ENCODE data around the gene SCN8A. TPM values are rescaled to one million over a fixed set of nuclear protein-coding genes. Genes with fewer than 3 reads are reported as not detected.

The SCN8A gene
- total RNA-seq, 1 donor from 2014 or later, result 0.39 TPM

GRCh38 chr12:51661199-51661598, 70.2 kb downstream of the SCN8A start:
- Mint-ChIP-seq H3K27me3 (ENCODE audit: low read depth) (peaks cover 33% of the 10 kb centered on the region), H3K4me3 (ENCODE audit: low read depth) (no peak overlapping the region), H3K4me1 (ENCODE audit: low read depth) (no peaks in the 10 kb centered on the region), H3K27ac (no peak overlapping the region), H3K36me3 (ENCODE audit: low read depth) (no peaks in the 10 kb centered on the region), H3K9me3 (no peaks in the 10 kb centered on the region)
- intact Hi-C loops (cut with micrococcal nuclease), result no loop called here
- DNase-seq (ENCODE audit: low spot score), result no peak

GRCh38 chr12:51661836-51662235, 70.8 kb downstream of the SCN8A start:
- H3K4me1 Mint-ChIP-seq (ENCODE audit: low read depth), result no peaks in the 10 kb centered on the region
- intact Hi-C loops (cut with micrococcal nuclease), result no loop called here
- H3K27ac Mint-ChIP-seq, result no peak overlapping the region
- H3K27me3 Mint-ChIP-seq (ENCODE audit: low read depth), result peaks cover 29% of the 10 kb centered on the region
- H3K4me3 Mint-ChIP-seq (ENCODE audit: low read depth), result no peak overlapping the region
- no peak for DNase-seq (ENCODE audit: low spot score)
- no peaks in the 10 kb centered on the region for H3K36me3 Mint-ChIP-seq (ENCODE audit: low read depth)
- H3K9me3 Mint-ChIP-seq, result no peaks in the 10 kb centered on the region

GRCh38 chr12:51662728-51663154, 71.7 kb downstream of the SCN8A start:
- H3K4me3 Mint-ChIP-seq (ENCODE audit: low read depth), result no peak overlapping the region
- H3K9me3 Mint-ChIP-seq, result no peaks in the 10 kb centered on the region
- DNase-seq (ENCODE audit: low spot score), result no peak
- intact Hi-C loops (cut with micrococcal nuclease), result no loop called here
- H3K4me1 Mint-ChIP-seq (ENCODE audit: low read depth), result no peaks in the 10 kb centered on the region
- H3K27me3 Mint-ChIP-seq (ENCODE audit: low read depth), result peaks cover 24% of the 10 kb centered on the region
- no peaks in the 10 kb centered on the region for H3K36me3 Mint-ChIP-seq (ENCODE audit: low read depth)
- no peak overlapping the region for H3K27ac Mint-ChIP-seq

- DNase-seq (ENCODE audit: low spot score), result no peak
- Mint-ChIP-seq H3K27ac (no peak overlapping the region), H3K4me1 (ENCODE audit: low read depth) (no peaks in the 10 kb centered on the region), H3K4me3 (ENCODE audit: low read depth) (no peak overlapping the region), H3K27me3 (ENCODE audit: low read depth) (peaks cover 20% of the 10 kb centered on the region), H3K9me3 (no peaks in the 10 kb centered on the region), H3K36me3 (ENCODE audit: low read depth) (no peaks in the 10 kb centered on the region)
- intact Hi-C loops (cut with micrococcal nuclease), result no loop called here
These were observed 72.4 kb downstream of the SCN8A start for GRCh38 chr12:51663390-51663789.

- Mint-ChIP-seq H3K36me3 (ENCODE audit: low read depth) (no peaks in the 10 kb centered on the region), H3K27me3 (ENCODE audit: low read depth) (peaks cover 13% of the 10 kb centered on the region), H3K4me1 (ENCODE audit: low read depth) (peaks cover 4% of the 10 kb centered on the region), H3K4me3 (ENCODE audit: low read depth) (no peak overlapping the region), H3K9me3 (no peaks in the 10 kb centered on the region), H3K27ac (no peak overlapping the region)
- intact Hi-C loops (cut with micrococcal nuclease), result no loop called here
- DNase-seq (ENCODE audit: low spot score), result no peak
These were observed 75.7 kb downstream of the SCN8A start for GRCh38 chr12:51666696-51667095.

- intact Hi-C loops (cut with micrococcal nuclease), result no loop called here
- Mint-ChIP-seq H3K4me1 (ENCODE audit: low read depth) (peaks cover 4% of the 10 kb centered on the region), H3K36me3 (ENCODE audit: low read depth) (no peaks in the 10 kb centered on the region), H3K27ac (no peak overlapping the region), H3K9me3 (no peaks in the 10 kb centered on the region), H3K4me3 (ENCODE audit: low read depth) (no peak overlapping the region), H3K27me3 (ENCODE audit: low read depth) (peaks cover 13% of the 10 kb centered on the region)
- DNase-seq (ENCODE audit: low spot score), result no peak
These were observed 76.2 kb downstream of the SCN8A start for GRCh38 chr12:51667269-51667668.

- Mint-ChIP-seq H3K27me3 (ENCODE audit: low read depth) (peaks cover 21% of the 10 kb centered on the region), H3K36me3 (ENCODE audit: low read depth) (no peaks in the 10 kb centered on the region), H3K4me1 (ENCODE audit: low read depth) (peaks cover 4% of the 10 kb centered on the region), H3K9me3 (no peaks in the 10 kb centered on the region), H3K27ac (no peak overlapping the region), H3K4me3 (ENCODE audit: low read depth) (no peak overlapping the region)
- DNase-seq (ENCODE audit: low spot score), result no peak
- intact Hi-C loops (cut with micrococcal nuclease), result no loop called here
These were observed 78.2 kb downstream of the SCN8A start for GRCh38 chr12:51669271-51669670.

GRCh38 chr12:51669996-51670395, 79.0 kb downstream of the SCN8A start:
- intact Hi-C loops (cut with micrococcal nuclease), result no loop called here
- no peak overlapping the region for H3K27ac Mint-ChIP-seq
- DNase-seq (ENCODE audit: low spot score), result no peak
- no peaks in the 10 kb centered on the region for H3K36me3 Mint-ChIP-seq (ENCODE audit: low read depth)
- no peaks in the 10 kb centered on the region for H3K9me3 Mint-ChIP-seq
- H3K27me3 Mint-ChIP-seq (ENCODE audit: low read depth), result peaks cover 22% of the 10 kb centered on the region
- H3K4me1 Mint-ChIP-seq (ENCODE audit: low read depth), result peaks cover 4% of the 10 kb centered on the region
- no peak overlapping the region for H3K4me3 Mint-ChIP-seq (ENCODE audit: low read depth)

GRCh38 chr12:51672334-51672733, 81.3 kb downstream of the SCN8A start:
- no peak overlapping the region for H3K27ac Mint-ChIP-seq
- no peaks in the 10 kb centered on the region for H3K9me3 Mint-ChIP-seq
- H3K4me1 Mint-ChIP-seq (ENCODE audit: low read depth), result peaks cover 4% of the 10 kb centered on the region
- H3K27me3 Mint-ChIP-seq (ENCODE audit: low read depth), result peaks cover 24% of the 10 kb centered on the region
- intact Hi-C loops (cut with micrococcal nuclease), result no loop called here
- no peak overlapping the region for H3K4me3 Mint-ChIP-seq (ENCODE audit: low read depth)
- DNase-seq (ENCODE audit: low spot score), result no peak
- no peaks in the 10 kb centered on the region for H3K36me3 Mint-ChIP-seq (ENCODE audit: low read depth)

- no peaks in the 10 kb centered on the region for H3K4me1 Mint-ChIP-seq (ENCODE audit: low read depth)
- no peak for DNase-seq (ENCODE audit: low spot score)
- no peaks in the 10 kb centered on the region for H3K9me3 Mint-ChIP-seq
- H3K4me3 Mint-ChIP-seq (ENCODE audit: low read depth), result no peak overlapping the region
- H3K36me3 Mint-ChIP-seq (ENCODE audit: low read depth), result no peaks in the 10 kb centered on the region
- peaks cover 30% of the 10 kb centered on the region for H3K27me3 Mint-ChIP-seq (ENCODE audit: low read depth)
- H3K27ac Mint-ChIP-seq, result no peak overlapping the region
- intact Hi-C loops (cut with micrococcal nuclease), result no loop called here
These were observed 84.2 kb downstream of the SCN8A start for GRCh38 chr12:51675071-51675803.

- no peaks in the 10 kb centered on the region for H3K9me3 Mint-ChIP-seq
- peaks cover 25% of the 10 kb centered on the region for H3K27me3 Mint-ChIP-seq (ENCODE audit: low read depth)
- H3K27ac Mint-ChIP-seq, result no peak overlapping the region
- no peak overlapping the region for H3K4me3 Mint-ChIP-seq (ENCODE audit: low read depth)
- DNase-seq (ENCODE audit: low spot score), result no peak
- no peaks in the 10 kb centered on the region for H3K4me1 Mint-ChIP-seq (ENCODE audit: low read depth)
- H3K36me3 Mint-ChIP-seq (ENCODE audit: low read depth), result no peaks in the 10 kb centered on the region
- intact Hi-C loops (cut with micrococcal nuclease), result no loop called here
These were observed 85.8 kb downstream of the SCN8A start for GRCh38 chr12:51676875-51677274.

GRCh38 chr12:51677284-51677968, 86.4 kb downstream of the SCN8A start:
- H3K27ac Mint-ChIP-seq, result no peak overlapping the region
- no peaks in the 10 kb centered on the region for H3K36me3 Mint-ChIP-seq (ENCODE audit: low read depth)
- no peak overlapping the region for H3K4me3 Mint-ChIP-seq (ENCODE audit: low read depth)
- no peak for DNase-seq (ENCODE audit: low spot score)
- H3K9me3 Mint-ChIP-seq, result no peaks in the 10 kb centered on the region
- intact Hi-C loops (cut with micrococcal nuclease), result no loop called here
- no peaks in the 10 kb centered on the region for H3K4me1 Mint-ChIP-seq (ENCODE audit: low read depth)
- peaks cover 20% of the 10 kb centered on the region for H3K27me3 Mint-ChIP-seq (ENCODE audit: low read depth)

GRCh38 chr12:51678086-51678724, 87.2 kb downstream of the SCN8A start:
- no peak for DNase-seq (ENCODE audit: low spot score)

More at GRCh38 chr12:51678086-51678724, 87.2 kb downstream of the SCN8A start:
- intact Hi-C loops (cut with micrococcal nuclease), result no loop called here
- Mint-ChIP-seq H3K4me3 (ENCODE audit: low read depth) (no peak overlapping the region), H3K4me1 (ENCODE audit: low read depth) (no peaks in the 10 kb centered on the region), H3K36me3 (ENCODE audit: low read depth) (no peaks in the 10 kb centered on the region), H3K9me3 (no peaks in the 10 kb centered on the region), H3K27ac (no peak overlapping the region), H3K27me3 (ENCODE audit: low read depth) (peaks cover 22% of the 10 kb centered on the region)
